Stimulated activated memory B cell treated with anti-CD40 and anti-IgM and Interleukin-4, amounts not matched to agents 10 μg/mL and 1 μg/mL and 100 μg/mL, for 72 hours (primary cell): ENCODE data around the gene KLHL35.
A peak's percentile ranks its signal among the peaks of the same experiment; 100 is the strongest.

Experiments
- ATAC-seq: fragments of 150-1000 bp; cut with Tn5 transposase; 2 replicates; pipeline ENCODE4 v1.10.0; 2021
- H3K27ac Mint-ChIP-seq: one replicate; pipeline ENCODE4 v1.8.0; 2022; ENCODE audit warnings: mild to moderate bottlenecking, mixed read lengths
- H3K27me3 Mint-ChIP-seq: one replicate; pipeline ENCODE4 v1.8.0; 2022; ENCODE audit warnings: mixed read lengths
- H3K36me3 Mint-ChIP-seq: one replicate; pipeline ENCODE4 v1.8.0; 2022; ENCODE audit warnings: mixed read lengths
- H3K4me1 Mint-ChIP-seq: one replicate; pipeline ENCODE4 v1.8.0; 2022; ENCODE audit warnings: mixed read lengths
- H3K4me3 Mint-ChIP-seq: one replicate; pipeline ENCODE4 v1.8.0; 2022; ENCODE audit warnings: mild to moderate bottlenecking, moderate library complexity, mixed read lengths
- H3K9me3 Mint-ChIP-seq: one replicate; pipeline ENCODE4 v1.8.0; 2022; ENCODE audit warnings: mixed read lengths

KLHL35 gene

GRCh38 chr11:75472081-75472732 is 39.2 kb upstream of the KLHL35 start:
- peaks cover 7% of the 10 kb centered on the region for H3K36me3 Mint-ChIP-seq
- H3K4me1 Mint-ChIP-seq: peaks cover 21% of the 10 kb centered on the region
- ATAC-seq: no peak
- H3K4me3 Mint-ChIP-seq: no peak overlapping the region
- no peaks in the 10 kb centered on the region for H3K27me3 Mint-ChIP-seq
- no peaks in the 10 kb centered on the region for H3K9me3 Mint-ChIP-seq
- H3K27ac Mint-ChIP-seq: no peak overlapping the region

- H3K4me3 Mint-ChIP-seq: no peak overlapping the region
These were observed 38.4 kb upstream of the KLHL35 start for GRCh38 chr11:75471176-75471973.

DNA sequence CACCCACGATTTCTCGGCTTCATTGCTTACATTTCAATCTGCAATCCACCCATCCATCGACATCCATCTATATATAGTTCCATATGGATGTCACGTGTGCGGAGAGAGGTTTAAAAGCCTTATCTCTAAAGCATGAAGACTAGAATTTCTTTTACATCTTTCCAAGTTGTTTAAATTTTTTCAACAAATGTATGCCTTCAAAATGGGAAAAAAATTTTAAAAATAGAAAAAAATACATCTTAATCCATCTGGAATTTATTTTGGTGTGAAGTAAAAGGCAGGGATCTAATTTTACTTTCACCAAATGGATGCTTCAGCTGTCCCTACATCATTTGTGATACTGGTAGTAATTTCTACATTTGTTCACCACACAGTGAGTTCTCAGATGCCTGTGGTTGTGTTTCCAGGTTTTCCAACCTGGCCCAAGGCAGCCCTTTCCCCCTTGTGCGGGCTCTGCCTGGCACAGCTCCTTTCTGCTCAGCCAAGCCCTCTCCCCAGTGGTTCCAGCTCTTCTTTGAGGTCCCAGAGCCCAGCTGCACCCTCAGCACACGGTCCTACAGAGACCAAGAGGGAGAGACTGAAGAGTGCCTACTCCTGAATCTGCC is 37.6 kb upstream of the KLHL35 start:
- H3K27ac Mint-ChIP-seq: no peak overlapping the region

More at GRCh38 chr11:75471176-75471973, 38.4 kb upstream of the KLHL35 start:
- H3K27me3 Mint-ChIP-seq: no peaks in the 10 kb centered on the region
- peaks cover 29% of the 10 kb centered on the region for H3K4me1 Mint-ChIP-seq
- no peak for ATAC-seq
- H3K36me3 Mint-ChIP-seq: peaks cover 11% of the 10 kb centered on the region
- no peaks in the 10 kb centered on the region for H3K9me3 Mint-ChIP-seq
- H3K27ac Mint-ChIP-seq: no peak overlapping the region

GRCh38 chr11:75469785-75470405 is 36.9 kb upstream of the KLHL35 start:
- Mint-ChIP-seq H3K4me1 (peaks cover 26% of the 10 kb centered on the region), H3K9me3 (no peaks in the 10 kb centered on the region), H3K27me3 (no peaks in the 10 kb centered on the region), H3K4me3 (no peak overlapping the region), H3K27ac (no peak overlapping the region), H3K36me3 (peaks cover 11% of the 10 kb centered on the region)
- no peak for ATAC-seq

More for the DNA sequence above, 37.6 kb upstream of the KLHL35 start:
- H3K9me3 Mint-ChIP-seq: no peaks in the 10 kb centered on the region
- no peak overlapping the region for H3K4me3 Mint-ChIP-seq
- H3K36me3 Mint-ChIP-seq: peaks cover 11% of the 10 kb centered on the region
- peaks cover 30% of the 10 kb centered on the region for H3K4me1 Mint-ChIP-seq
- no peak for ATAC-seq
- no peaks in the 10 kb centered on the region for H3K27me3 Mint-ChIP-seq

- Mint-ChIP-seq H3K9me3 (no peaks in the 10 kb centered on the region), H3K27ac (no peak overlapping the region), H3K27me3 (no peaks in the 10 kb centered on the region), H3K4me1 (peaks cover 26% of the 10 kb centered on the region), H3K4me3 (no peak overlapping the region), H3K36me3 (peaks cover 15% of the 10 kb centered on the region)
- ATAC-seq: no peak
These were observed 35.7 kb upstream of the KLHL35 start for GRCh38 chr11:75468534-75469340.

DNA sequence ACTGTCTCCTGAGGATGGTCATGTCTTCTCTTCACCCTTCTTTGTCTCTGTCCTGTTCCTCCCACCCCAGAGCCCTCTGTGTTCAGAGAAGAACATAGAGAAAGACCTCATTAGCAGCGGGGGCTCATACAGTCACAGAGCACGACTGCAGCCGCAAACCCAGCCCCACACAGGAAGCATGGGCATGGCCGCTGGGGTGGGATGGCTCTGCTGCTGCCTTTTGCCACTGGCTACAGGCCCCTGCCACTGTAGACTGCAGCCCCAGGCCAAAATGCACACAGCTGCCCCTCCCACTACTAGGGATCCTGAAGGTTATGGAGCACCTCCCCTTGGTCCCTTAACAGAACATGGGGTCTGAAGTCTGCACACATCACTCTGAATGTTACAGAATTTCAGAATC is 34.9 kb upstream of the KLHL35 start:
- no peaks in the 10 kb centered on the region for H3K9me3 Mint-ChIP-seq
- H3K4me1 Mint-ChIP-seq: peaks cover 26% of the 10 kb centered on the region
- no peak overlapping the region for H3K27ac Mint-ChIP-seq
- H3K36me3 Mint-ChIP-seq: peaks cover 17% of the 10 kb centered on the region
- H3K4me3 Mint-ChIP-seq: no peak overlapping the region
- no peak for ATAC-seq
- no peaks in the 10 kb centered on the region for H3K27me3 Mint-ChIP-seq

DNA sequence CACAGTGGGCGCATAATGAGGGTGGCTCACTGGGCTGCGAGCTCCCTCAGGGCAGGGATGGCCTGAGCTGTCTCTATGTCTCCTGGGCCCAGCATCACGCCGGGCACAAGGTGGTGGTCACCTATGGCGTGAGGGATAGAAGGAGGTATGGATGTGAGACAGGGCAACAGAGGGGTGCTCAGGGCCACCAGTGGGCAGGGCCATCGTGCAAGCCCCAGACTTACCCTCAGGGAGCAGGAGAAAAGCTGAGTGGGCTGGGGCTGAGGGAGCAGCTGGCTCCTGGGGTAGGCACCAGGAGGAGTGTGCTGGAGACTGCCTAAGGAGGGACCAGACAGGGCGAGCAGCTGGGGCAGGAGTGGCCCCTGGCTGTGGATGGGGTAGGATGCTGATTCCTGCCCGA is 34.3 kb upstream of the KLHL35 start:
- Mint-ChIP-seq H3K4me3 (no peak overlapping the region), H3K27me3 (no peaks in the 10 kb centered on the region), H3K27ac (no peak overlapping the region), H3K9me3 (no peaks in the 10 kb centered on the region), H3K4me1 (peaks cover 26% of the 10 kb centered on the region), H3K36me3 (peaks cover 11% of the 10 kb centered on the region)
- no peak for ATAC-seq

- peak overlapping the region; percentile 45 for H3K27ac Mint-ChIP-seq
- no peak overlapping the region for H3K4me3 Mint-ChIP-seq
- H3K36me3 Mint-ChIP-seq: peaks cover 11% of the 10 kb centered on the region
- ATAC-seq: no peak
- H3K4me1 Mint-ChIP-seq: peaks cover 26% of the 10 kb centered on the region
- no peaks in the 10 kb centered on the region for H3K9me3 Mint-ChIP-seq
- no peaks in the 10 kb centered on the region for H3K27me3 Mint-ChIP-seq
These were observed 32.9 kb upstream of the KLHL35 start for GRCh38 chr11:75465701-75466531.

DNA sequence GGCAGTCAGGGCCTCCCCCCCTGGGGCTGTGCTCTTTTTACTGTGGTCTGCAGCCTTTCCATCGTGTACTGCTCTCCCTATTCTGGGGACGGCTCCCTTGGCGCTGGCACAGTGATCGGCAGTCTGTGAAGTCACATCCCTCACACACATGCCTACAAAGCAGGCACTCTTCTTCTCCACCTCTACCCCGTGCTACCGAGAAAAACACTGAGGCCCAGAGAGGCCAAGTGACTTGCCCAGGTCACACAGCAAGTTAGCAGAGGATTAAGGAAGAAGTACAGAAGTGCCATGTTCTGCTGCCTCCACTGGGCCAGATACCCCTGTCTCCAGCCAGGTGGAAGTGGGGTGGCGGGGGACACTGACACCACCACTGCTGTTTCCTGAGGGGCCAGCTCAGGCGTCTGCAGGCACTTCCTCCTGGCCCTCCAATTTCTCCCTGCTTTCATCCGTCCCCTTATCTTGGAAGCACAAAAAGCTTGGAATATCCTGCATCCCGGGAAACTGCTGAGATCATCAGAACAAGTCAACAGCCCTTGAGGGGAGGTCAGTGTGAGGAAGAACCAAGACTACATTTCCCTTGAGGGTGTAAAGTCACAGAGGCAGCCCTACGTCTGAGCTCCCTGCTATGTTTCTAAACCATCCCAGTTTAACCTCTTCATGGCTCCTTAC is 30.2 kb upstream of the KLHL35 start:
- H3K4me3 Mint-ChIP-seq: no peak overlapping the region
- no peak for ATAC-seq
- H3K36me3 Mint-ChIP-seq: peaks cover 17% of the 10 kb centered on the region
- H3K27me3 Mint-ChIP-seq: no peaks in the 10 kb centered on the region
- no peak overlapping the region for H3K27ac Mint-ChIP-seq
- no peaks in the 10 kb centered on the region for H3K9me3 Mint-ChIP-seq
- H3K4me1 Mint-ChIP-seq: peaks cover 26% of the 10 kb centered on the region

DNA sequence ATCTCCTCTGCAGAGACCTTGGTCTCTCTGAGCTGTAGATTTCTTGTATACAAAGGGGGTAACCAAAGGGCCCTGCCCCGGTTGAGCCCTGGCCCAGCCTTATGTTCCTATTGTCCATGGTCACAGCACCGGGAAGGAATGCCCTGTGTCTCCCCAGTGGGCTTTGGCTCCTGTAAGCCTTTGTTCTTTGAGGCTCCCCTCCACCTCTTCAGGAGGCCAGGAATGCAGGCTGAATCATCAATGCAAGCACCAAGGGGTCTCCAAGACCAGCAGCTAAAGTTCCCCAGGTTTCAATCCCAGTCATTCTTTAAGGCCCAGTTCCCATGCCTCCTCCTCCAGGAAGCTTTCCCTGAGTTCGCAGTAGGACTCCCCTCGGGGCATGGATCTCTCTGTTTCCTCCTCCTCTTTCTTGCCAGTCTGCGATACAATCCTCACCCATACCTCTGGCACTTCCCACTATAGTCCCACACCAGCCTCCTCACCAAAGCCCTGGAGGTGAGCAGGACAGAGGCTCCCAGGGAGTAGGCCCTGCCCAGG is 29.2 kb upstream of the KLHL35 start:
- no peak overlapping the region for H3K27ac Mint-ChIP-seq
- H3K27me3 Mint-ChIP-seq: no peaks in the 10 kb centered on the region
- no peak overlapping the region for H3K4me3 Mint-ChIP-seq
- H3K4me1 Mint-ChIP-seq: peaks cover 18% of the 10 kb centered on the region
- peaks cover 15% of the 10 kb centered on the region for H3K36me3 Mint-ChIP-seq
- H3K9me3 Mint-ChIP-seq: no peaks in the 10 kb centered on the region
- no peak for ATAC-seq

DNA sequence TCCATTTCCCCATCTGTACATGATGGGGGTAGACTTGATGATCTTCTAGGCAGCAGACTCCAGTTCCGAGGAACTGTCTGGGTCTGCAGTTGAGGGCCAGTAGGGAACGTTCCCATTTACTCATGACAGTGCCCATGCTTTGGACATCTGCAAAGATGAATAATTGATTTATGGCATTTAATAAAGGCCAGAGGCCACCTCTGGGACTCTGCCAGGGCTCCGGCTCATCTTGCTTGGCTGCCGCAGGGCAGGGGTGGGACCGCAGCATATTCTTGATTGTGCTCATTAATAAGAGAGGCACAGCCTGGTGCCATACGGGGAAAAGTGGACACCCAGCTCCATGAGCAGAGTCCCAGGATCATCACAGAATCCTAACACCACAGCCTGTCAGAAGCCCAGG is 28.1 kb upstream of the KLHL35 start:
- Mint-ChIP-seq H3K9me3 (no peaks in the 10 kb centered on the region), H3K4me1 (peaks cover 8% of the 10 kb centered on the region), H3K27ac (no peak overlapping the region)

GRCh38 chr11:75456596-75457183 is 23.7 kb upstream of the KLHL35 start:
- no peaks in the 10 kb centered on the region for H3K4me1 Mint-ChIP-seq
- H3K4me3 Mint-ChIP-seq: no peak overlapping the region

More for the DNA sequence above, 28.1 kb upstream of the KLHL35 start:
- no peak for ATAC-seq
- Mint-ChIP-seq H3K4me3 (no peak overlapping the region), H3K27me3 (no peaks in the 10 kb centered on the region), H3K36me3 (peaks cover 11% of the 10 kb centered on the region)

DNA sequence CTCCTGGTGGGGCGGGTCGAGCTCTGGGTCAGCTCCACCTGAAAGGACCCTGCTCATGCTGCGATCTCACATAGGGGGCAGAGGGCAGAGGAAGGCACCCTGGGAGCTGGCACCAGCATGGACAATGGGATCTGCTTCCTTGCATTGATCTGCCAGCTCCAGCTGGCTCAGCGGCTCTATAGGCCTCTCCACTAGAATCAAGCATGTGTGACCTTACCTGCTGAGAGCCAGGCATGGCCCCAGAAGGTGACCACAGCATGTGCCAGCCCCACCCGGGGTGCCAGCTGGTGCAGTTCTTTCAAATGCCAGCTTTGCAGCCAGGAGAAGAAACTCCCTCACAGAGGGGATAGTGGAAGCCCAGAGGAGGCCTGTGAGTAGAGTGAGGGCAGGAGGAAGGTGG is 22.0 kb upstream of the KLHL35 start:
- ATAC-seq: no peak
- H3K27ac Mint-ChIP-seq: no peak overlapping the region
- H3K4me3 Mint-ChIP-seq: no peak overlapping the region
- no peaks in the 10 kb centered on the region for H3K4me1 Mint-ChIP-seq
- peaks cover 8% of the 10 kb centered on the region for H3K36me3 Mint-ChIP-seq
- H3K9me3 Mint-ChIP-seq: no peaks in the 10 kb centered on the region
- H3K27me3 Mint-ChIP-seq: no peaks in the 10 kb centered on the region

More at GRCh38 chr11:75456596-75457183, 23.7 kb upstream of the KLHL35 start:
- no peaks in the 10 kb centered on the region for H3K27me3 Mint-ChIP-seq
- no peak for ATAC-seq
- H3K27ac Mint-ChIP-seq: no peak overlapping the region
- H3K9me3 Mint-ChIP-seq: no peaks in the 10 kb centered on the region
- peaks cover 12% of the 10 kb centered on the region for H3K36me3 Mint-ChIP-seq
